GM18907 (cell line): Measurements from ENCODE around the gene ITPK1.

ENCODE experiments used
- ATAC-seq: cut with Tn5 transposase; IDR thresholded peaks from one replicate; pipeline ENCODE4 v1.9.1; 2021; ENCODE audit warnings: mild to moderate bottlenecking, moderate library complexity; ENCODE audit not compliant: unreplicated experiment

The ITPK1 gene

GRCh38 chr14:93012506-93012905 is 103.2 kb downstream of the ITPK1 start:
- no peak for ATAC-seq

- ATAC-seq = no peak
Measured at GRCh38 chr14:93011650-93012325, 103.9 kb downstream of the ITPK1 start.

DNA sequence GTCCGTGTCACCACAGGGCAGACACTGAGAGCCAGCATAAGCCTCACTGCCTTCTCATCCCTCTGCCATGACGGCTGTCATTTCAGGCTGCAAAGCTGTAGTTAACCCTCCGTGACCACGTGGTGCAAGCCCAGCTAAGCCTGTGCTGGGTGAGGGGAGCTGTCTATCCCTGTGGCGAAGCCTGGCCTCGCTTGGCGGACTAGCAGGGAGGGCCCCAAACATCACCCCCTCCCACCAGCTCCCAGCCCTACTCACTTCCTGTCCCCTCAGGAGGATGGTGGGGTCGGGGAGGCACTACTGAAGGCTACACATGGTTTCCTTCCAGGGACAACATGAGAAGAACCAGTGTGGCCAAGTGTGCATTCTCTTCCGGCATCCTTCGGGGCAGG is 104.6 kb downstream of the ITPK1 start:
- no peak for ATAC-seq

- ATAC-seq = no peak
Measured at GRCh38 chr14:93010522-93011140, 105.1 kb downstream of the ITPK1 start.

GRCh38 chr14:93010130-93010499 is 105.6 kb downstream of the ITPK1 start:
- no peak for ATAC-seq

- no peak for ATAC-seq
Measured at GRCh38 chr14:93009471-93010129, 106.1 kb downstream of the ITPK1 start.

GRCh38 chr14:93008381-93008780 is 107.3 kb downstream of the ITPK1 start:
- ATAC-seq = no peak

GRCh38 chr14:93007225-93007997 is 108.3 kb downstream of the ITPK1 start:
- peak; percentile 63 for ATAC-seq

DNA sequence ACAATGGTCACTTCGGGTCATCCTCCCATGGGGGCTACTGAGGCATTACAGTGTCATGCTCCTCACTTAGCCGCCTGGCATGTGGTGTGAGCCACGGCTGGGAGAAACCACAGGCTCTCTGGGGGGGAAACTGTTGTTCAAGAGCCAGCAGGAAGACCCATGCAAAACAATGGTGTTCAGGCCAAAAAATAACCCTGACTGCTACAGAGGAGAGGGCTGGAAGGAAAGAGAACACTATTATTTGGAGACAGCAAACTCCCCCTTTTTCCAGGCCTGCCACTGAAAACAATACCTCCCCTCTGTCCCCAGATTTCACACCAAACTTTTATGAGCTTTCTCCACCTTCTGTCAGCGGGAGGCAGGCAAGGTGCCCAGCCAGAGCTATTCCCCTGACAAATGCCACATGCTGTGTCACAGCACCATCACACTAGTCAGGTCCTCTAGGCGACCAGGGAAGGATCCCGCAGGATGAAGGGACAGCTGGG is 109.1 kb downstream of the ITPK1 start:
- ATAC-seq = no peak

GRCh38 chr14:93005838-93006237 is 109.9 kb downstream of the ITPK1 start:
- no peak for ATAC-seq

DNA sequence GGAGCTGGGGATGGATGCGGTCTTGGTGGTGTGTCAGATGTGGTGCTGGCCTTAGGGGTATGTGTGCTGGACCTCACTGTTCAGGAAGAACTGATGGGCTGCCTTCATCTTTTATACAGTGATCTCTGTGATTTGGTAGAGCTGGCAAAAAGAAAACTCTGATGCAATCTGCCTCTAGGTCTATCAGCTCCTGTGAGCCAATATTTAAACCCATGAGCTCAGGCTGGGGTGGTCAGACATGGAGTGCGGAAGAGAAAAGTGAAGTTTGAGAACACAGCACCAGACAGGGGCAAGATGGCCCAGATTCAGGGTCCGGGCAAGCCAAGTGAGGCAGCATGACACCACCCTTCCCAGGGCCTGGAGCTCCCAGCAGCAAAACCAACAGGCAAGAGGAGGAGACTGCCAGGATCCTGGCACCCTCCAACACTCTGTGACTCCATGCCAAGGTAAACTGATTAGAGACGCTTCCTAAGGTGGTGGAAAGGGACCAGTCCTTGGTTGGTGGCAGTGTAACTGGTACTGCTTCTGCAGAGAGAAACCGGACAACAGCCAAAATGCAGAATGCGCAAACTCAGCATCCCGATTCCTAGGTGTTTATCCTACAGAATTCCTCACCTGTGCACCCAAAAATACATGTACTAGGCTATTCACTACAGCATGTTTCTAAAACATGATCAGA is 110.5 kb downstream of the ITPK1 start:
- ATAC-seq = no peak

GRCh38 chr14:93004699-93005082 is 111.0 kb downstream of the ITPK1 start:
- ATAC-seq = no peak

- no peak for ATAC-seq
Measured at GRCh38 chr14:93003945-93004698, 111.6 kb downstream of the ITPK1 start.

- no peak for ATAC-seq
Measured at GRCh38 chr14:93002851-93003298, 112.8 kb downstream of the ITPK1 start.

DNA sequence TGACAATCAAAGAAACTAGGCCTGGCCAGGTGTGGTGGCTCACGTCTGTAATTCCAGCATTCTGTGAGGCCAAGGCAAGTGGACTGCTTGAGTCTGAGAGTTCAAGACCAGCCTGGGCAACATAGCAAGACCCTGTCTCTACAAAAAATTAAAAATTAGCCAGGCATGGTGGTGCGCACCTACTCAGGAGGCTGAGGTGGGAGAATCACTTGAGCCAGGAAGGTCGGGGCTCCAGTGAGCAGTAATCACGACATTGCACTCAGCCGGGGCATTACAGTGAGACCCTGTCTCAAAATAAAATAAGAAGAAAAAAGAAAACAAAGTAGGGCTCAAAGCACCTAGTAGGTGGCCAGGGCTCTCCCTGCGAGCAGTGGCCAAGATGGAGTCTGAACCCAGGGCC is 113.7 kb downstream of the ITPK1 start:
- no peak for ATAC-seq

DNA sequence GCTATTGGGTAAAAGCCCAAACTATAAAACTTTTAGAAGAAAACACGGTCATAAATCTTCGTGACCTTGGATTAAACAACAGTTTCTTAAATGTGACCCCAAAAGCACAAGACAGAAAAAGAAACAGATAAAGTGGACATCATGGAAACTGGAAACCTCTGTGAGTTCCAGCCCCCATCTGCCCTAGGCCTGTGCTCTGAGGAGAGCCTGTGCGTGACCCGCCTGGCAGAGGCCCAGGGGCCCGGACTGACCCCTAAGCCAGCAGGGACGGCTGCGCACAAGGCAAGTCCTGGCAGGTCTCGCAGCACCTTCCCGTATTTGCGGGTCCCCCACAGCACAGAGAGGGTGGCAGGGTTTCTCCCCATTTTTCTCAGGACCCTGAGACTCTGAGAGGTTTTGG is 116.8 kb downstream of the ITPK1 start:
- no peak for ATAC-seq

DNA sequence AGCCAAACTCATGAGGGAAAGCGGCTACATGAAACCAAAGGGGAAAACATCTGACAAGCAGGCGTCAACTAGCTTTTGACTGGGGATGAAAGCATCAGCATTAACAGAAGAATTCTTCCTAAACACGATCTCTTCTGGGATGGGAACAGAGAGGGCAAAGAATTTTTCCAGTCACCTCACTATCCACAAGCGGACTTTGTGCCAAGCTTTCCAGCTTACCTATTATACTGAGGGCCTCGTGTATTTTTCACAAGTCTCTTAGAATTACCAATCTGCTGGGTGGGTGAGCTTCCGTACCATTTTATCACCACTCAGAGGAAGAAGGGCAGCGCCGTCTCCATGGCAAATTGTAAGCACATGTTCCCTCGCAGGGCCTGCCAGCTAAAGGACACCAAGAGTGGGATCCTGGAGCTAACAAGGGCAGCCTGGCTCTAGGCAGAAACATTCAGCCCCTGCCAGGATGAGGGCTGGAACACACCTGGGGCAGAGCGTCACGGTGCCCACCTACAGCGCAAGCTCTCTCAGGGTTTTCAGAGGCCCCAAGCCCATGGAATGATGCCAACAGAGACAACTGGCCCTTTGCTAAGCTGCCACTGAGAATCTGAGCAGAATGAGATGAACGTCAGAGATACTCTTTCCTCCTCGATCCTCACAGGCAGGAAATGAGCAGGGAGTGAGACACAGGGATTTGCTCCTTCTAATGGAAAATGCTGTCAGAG is 118.2 kb downstream of the ITPK1 start:
- no peak for ATAC-seq

- no peak for ATAC-seq
Measured at GRCh38 chr14:92995620-92996019, 120.1 kb downstream of the ITPK1 start.

DNA sequence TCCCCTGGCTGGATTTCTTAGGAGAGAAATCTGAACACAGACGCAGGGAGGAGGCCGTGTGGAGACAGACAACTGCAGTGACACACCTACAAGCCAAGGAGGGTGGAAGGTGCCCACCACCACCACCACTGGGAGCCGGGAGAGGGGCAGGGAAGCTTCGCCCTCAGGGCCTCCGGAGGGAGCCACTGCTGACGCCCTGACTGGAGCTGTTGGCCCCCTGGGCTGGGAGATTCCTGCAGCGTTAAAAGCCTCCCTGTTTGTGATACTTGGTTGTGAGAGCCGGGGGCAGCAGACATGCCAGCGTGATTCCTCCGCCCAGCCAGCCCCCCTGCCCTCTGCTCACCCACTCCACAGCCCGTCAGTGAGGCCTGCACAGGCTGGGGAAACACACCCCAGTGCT is 120.8 kb downstream of the ITPK1 start:
- ATAC-seq = no peak
